Tracheal epithelial cell (primary cell): ENCODE measurements around the gene NPIPB13. TPM values are rescaled to one million over a fixed set of nuclear protein-coding genes. Genes with fewer than 3 reads are reported as not detected.

Experiments
- total RNA-seq: library from RNA; depleted of rRNA; stranded (reverse); fragments of >200 nt; gene quantifications from 2 replicates; pipeline ENCODE4 v1.2.1, GENCODE V29; 2014

NPIPB13 gene
- total RNA-seq = 0.72 and 2.8 TPM in 2 replicates

DNA sequence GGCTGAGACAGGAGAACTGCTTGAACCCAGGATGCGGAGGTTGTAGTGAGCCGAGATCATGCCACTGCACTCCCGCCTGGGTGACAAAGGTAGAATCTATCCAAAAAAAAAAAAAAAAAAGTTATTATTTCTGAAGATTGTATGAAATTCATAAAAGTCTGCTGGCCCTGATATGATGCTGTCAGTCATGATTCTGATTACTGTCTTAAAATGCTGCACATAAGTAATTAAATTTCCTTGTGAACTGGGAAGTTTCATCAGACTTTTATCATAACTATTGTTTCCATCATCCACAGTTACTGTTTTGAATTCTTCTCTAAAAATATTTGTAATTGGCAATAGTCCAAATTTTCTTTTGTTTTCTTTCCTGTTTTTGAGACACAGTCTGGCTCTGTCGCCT lies at the start of gene NPIPB13:
TSS of gene NPIPB13 (minus strand) at position 101 of the 400 bp plus-strand sequence. CDS start 2,906 bp downstream, outside the sequence.

GRCh38 chr16:30199049-30199448 lies 49.2 kb downstream of the NPIPB13 start, which contains the start of gene SULT1A3:
Gene SULT1A3, plus strand, starts transcription at chr16:30199255. Its CDS starts 1,474 bp downstream, at chr16:30200729.

Other genes with a start within 250 kb of the NPIPB13 start
- 0.72 TPM in 1 of 2 replicates, not detected in the other for gene DOC2A, start 237.5 kb downstream of the NPIPB13 start, total RNA-seq
- gene C16orf92, start 225.3 kb downstream of the NPIPB13 start, total RNA-seq = not detected in 2 replicates
- gene TLCD3B, start 217.2 kb downstream of the NPIPB13 start, total RNA-seq = not detected in 2 replicates
- 688 and 703 TPM in 2 replicates for gene ALDOA, start 182.7 kb downstream of the NPIPB13 start, total RNA-seq
- 146 and 274 TPM in 2 replicates for gene PPP4C, start 172.5 kb downstream of the NPIPB13 start, total RNA-seq
- gene TBX6, start 156.6 kb downstream of the NPIPB13 start, total RNA-seq = 0.48 and 1.1 TPM in 2 replicates
- 9.6 and 9.9 TPM in 2 replicates for gene YPEL3, start 152.3 kb downstream of the NPIPB13 start, total RNA-seq
- 1.9 and 5.1 TPM in 2 replicates for gene GDPD3, start 134.9 kb downstream of the NPIPB13 start, total RNA-seq
- gene MAPK3, start 125.3 kb downstream of the NPIPB13 start, total RNA-seq = 10.7 and 14.0 TPM in 2 replicates
- gene CORO1A, start 64.9 kb downstream of the NPIPB13 start, total RNA-seq = 1.3 and 2.9 TPM in 2 replicates
- gene BOLA2B, start 54.8 kb downstream of the NPIPB13 start, total RNA-seq = 276 and 284 TPM in 2 replicates
- gene SLX1A, start 54.6 kb downstream of the NPIPB13 start, total RNA-seq = 28.9 and 49.7 TPM in 2 replicates
- 3.6 and 4.3 TPM in 2 replicates for gene SULT1A3, start 49.2 kb downstream of the NPIPB13 start, total RNA-seq
- 37.1 and 40.2 TPM in 2 replicates for gene CD2BP2, start 106.8 kb upstream of the NPIPB13 start, total RNA-seq
- gene TBC1D10B, start 122.0 kb upstream of the NPIPB13 start, total RNA-seq = 19.3 and 22.6 TPM in 2 replicates
- gene MYL11, start 126.3 kb upstream of the NPIPB13 start, total RNA-seq = not detected in 2 replicates
- gene SEPTIN1, start 134.1 kb upstream of the NPIPB13 start, total RNA-seq = not detected in 2 replicates
- gene ZNF48, start 146.9 kb upstream of the NPIPB13 start, total RNA-seq = 10.4 and 11.1 TPM in 2 replicates
- 11.3 and 14.7 TPM in 2 replicates for gene ZNF771, start 159.1 kb upstream of the NPIPB13 start, total RNA-seq
- gene DCTPP1, start 181.6 kb upstream of the NPIPB13 start, total RNA-seq = 25.4 and 31.3 TPM in 2 replicates
- 7.2 and 10.0 TPM in 2 replicates for gene SEPHS2, start 197.4 kb upstream of the NPIPB13 start, total RNA-seq
- not detected in 2 replicates for gene ITGAL, start 224.3 kb upstream of the NPIPB13 start, total RNA-seq